ENCODE measurements around the gene FRMPD1. TPM values are rescaled to one million over a fixed set of nuclear protein-coding genes. Genes with fewer than 3 reads are reported as not detected.

The FRMPD1 gene
- total and polyA plus RNA-seq, 2 of the 4 experiments (the other 2 are of a cell fraction) = not detected

DNA sequence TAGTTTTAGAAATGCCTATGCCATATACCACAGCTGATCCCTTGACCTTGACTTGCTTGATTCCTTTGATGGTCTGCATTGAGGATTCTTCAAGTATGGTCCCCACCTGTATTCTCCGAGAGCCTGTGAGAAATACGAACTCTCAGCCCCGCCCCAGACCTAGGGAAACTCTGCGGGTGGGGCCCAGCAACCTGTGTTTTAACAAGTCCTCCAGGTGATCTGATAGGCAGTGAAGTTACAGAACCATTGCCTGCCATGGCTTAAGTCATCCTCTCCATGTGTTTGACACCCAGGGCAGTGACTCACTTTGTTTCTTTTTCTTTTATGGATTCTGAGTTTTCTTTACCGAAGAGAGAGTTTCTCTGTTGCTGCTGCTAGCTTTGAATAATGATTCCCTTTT is 18.5 kb downstream of the FRMPD1 start:
- Histone ChIP-seq H3K4me3 (ENCODE audit: insufficient read depth, low read depth, low read length) (no peak overlapping the region), H3K27ac (ENCODE audit: insufficient read depth, low read length) (no peak overlapping the region), H3K18ac (ENCODE audit: low read depth, low read length) (no peak overlapping the region), H3K23ac (ENCODE audit: low read depth, low read length) (no peak overlapping the region), H4K8ac (ENCODE audit: low read depth in 2 of 2, low read length in 2 of 2) (no peak overlapping the region), H3K4me1 (ENCODE audit: control insufficient read depth, insufficient read depth, low read length) (no peaks in the 10 kb centered on the region), H2BK20ac (ENCODE audit: low read depth, low read length) (no peak overlapping the region), H4K5ac (ENCODE audit: low read depth, low read length) (no peak overlapping the region), H3K9me1 (ENCODE audit: insufficient read depth, low read length) (no peaks in the 10 kb centered on the region), H3K36me3 (ENCODE audit: control insufficient read depth, insufficient read depth, low read length) (no peaks in the 10 kb centered on the region), H3K56ac (ENCODE audit: extremely low read depth, insufficient read depth, low read length) (no peak overlapping the region), H2AK9ac (replicated peaks; ENCODE audit: low read depth, low read length, poor library complexity) (no peak overlapping the region), H3K9me3 (ENCODE audit: control insufficient read depth, insufficient read depth, low read length) (no peaks in the 10 kb centered on the region), H3K4me2 (ENCODE audit: low read depth, low read length) (no peak overlapping the region), H2BK120ac (ENCODE audit: low read depth, low read length) (no peak overlapping the region), H3K27me3 (ENCODE audit: control insufficient read depth, insufficient read depth, low read length) (peaks cover 39% of the 10 kb centered on the region), H3K9ac (ENCODE audit: low read depth, low read length) (no peak overlapping the region), H4K91ac (ENCODE audit: insufficient read depth, low read depth, low read length) (no peak overlapping the region), H3K79me1 (ENCODE audit: low read depth in 1 of 2, low read length in 2 of 2) (no peaks in the 10 kb centered on the region), H3K4ac (ENCODE audit: low read depth, low read length) (no peak overlapping the region), H2AK5ac (ENCODE audit: low read depth, low read length) (no peak overlapping the region), H4K20me1 (ENCODE audit: insufficient read depth, low read length) (no peaks in the 10 kb centered on the region), H2BK5ac (ENCODE audit: low read depth, low read length, poor library complexity, severe bottlenecking) (no peak overlapping the region), H2BK15ac (ENCODE audit: low read depth, low read length) (no peak overlapping the region), H2AFZ (replicated peaks; ENCODE audit: low read length, poor library complexity) (no peak overlapping the region), H3K14ac (replicated peaks; ENCODE audit: low read depth, low read length) (no peak overlapping the region)
- ATAC-seq (ENCODE audit: low read depth) (no peak), DNase-seq (no peak)
- POLR2A ChIA-PET (ENCODE audit: unreplicated experiment) = no interaction called here
- no CpG with 5 or more reads among the region's 5 CpGs for WGBS, 2 experiments (ENCODE audit: extremely low coverage in 2 of 2, insufficient read length in 1 of 2)
- no TSS peak for BruUV-seq (replicated peaks)
- TF ChIP-seq, protein P1, sequence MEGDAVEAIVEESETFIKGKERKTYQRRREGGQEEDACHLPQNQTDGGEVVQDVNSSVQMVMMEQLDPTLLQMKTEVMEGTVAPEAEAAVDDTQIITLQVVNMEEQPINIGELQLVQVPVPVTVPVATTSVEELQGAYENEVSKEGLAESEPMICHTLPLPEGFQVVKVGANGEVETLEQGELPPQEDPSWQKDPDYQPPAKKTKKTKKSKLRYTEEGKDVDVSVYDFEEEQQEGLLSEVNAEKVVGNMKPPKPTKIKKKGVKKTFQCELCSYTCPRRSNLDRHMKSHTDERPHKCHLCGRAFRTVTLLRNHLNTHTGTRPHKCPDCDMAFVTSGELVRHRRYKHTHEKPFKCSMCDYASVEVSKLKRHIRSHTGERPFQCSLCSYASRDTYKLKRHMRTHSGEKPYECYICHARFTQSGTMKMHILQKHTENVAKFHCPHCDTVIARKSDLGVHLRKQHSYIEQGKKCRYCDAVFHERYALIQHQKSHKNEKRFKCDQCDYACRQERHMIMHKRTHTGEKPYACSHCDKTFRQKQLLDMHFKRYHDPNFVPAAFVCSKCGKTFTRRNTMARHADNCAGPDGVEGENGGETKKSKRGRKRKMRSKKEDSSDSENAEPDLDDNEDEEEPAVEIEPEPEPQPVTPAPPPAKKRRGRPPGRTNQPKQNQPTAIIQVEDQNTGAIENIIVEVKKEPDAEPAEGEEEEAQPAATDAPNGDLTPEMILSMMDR (conservative IDR thresholded peaks at IDR 0.05; ENCODE audit: low read depth, low read length) = no peak
- TF ChIP-seq MAFK (IDR thresholded peaks at IDR 0.05; ENCODE audit: low read depth, low read length) = no peak
- TF ChIP-seq MAZ (IDR thresholded peaks at IDR 0.05; ENCODE audit: borderline replicate concordance, low read depth, low read length) = no peak
- no peak for TF ChIP-seq SMC3 (IDR thresholded peaks at IDR 0.05; ENCODE audit: low read depth, low read length)
- TF ChIP-seq MXI1 (IDR thresholded peaks at IDR 0.05; ENCODE audit: borderline replicate concordance, low read depth, low read length) = no peak
- TF ChIP-seq FOS (IDR thresholded peaks at IDR 0.05; ENCODE audit: low read depth, low read length) = no peak
- no peak for TF ChIP-seq CHD1 (IDR thresholded peaks at IDR 0.05; ENCODE audit: low read depth, low read length)
- TF ChIP-seq BHLHE40 (IDR thresholded peaks at IDR 0.05; ENCODE audit: low read depth, low read length) = no peak
- TF ChIP-seq POLR2A (IDR thresholded peaks at IDR 0.05; ENCODE audit: low read depth, low read length) = no peak
- no peak for TF ChIP-seq RCOR1 (IDR thresholded peaks at IDR 0.05; ENCODE audit: insufficient replicate concordance, low read length)
- TF ChIP-seq RFX5 (IDR thresholded peaks at IDR 0.05; ENCODE audit: low read depth, low read length) = no peak
- no peak for TF ChIP-seq RAD21 (IDR thresholded peaks at IDR 0.05; ENCODE audit: low read length)
- TF ChIP-seq, protein P2, sequence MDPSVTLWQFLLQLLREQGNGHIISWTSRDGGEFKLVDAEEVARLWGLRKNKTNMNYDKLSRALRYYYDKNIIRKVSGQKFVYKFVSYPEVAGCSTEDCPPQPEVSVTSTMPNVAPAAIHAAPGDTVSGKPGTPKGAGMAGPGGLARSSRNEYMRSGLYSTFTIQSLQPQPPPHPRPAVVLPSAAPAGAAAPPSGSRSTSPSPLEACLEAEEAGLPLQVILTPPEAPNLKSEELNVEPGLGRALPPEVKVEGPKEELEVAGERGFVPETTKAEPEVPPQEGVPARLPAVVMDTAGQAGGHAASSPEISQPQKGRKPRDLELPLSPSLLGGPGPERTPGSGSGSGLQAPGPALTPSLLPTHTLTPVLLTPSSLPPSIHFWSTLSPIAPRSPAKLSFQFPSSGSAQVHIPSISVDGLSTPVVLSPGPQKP (IDR thresholded peaks at IDR 0.05; ENCODE audit: borderline replicate concordance, low read depth, low read length) = no peak
- TF ChIP-seq NFE2L2 (IDR thresholded peaks at IDR 0.05; ENCODE audit: low read depth, low read length) = no peak
- intact Hi-C loops (cut with micrococcal nuclease) (no loop called here), dilution Hi-C loops (cut with HindIII; ENCODE audit: low sequenced_read_pairs, unreplicated experiment) (no loop called here), in situ Hi-C loops (cut with MboI; ENCODE audit: low sequenced_read_pairs) (no loop called here)
- CTCF ChIA-PET = no interaction called here

Measured in IMR-90 (cell line).